Kidney glomerular epithelial cell (primary cell): ENCODE data around the gene USP6.
"Not testable (repeated sequence)": the region's sequence is repeated elsewhere in the genome, so short reads cannot be mapped to it uniquely, and the experiment has no call there.

Experiments
- DNase-seq: peaks from one replicate; lab custom pipeline; 2025; lab: John Stamatoyannopoulos, UW

Gene USP6

GRCh38 chr17:5194346-5194745, 78.5 kb downstream of the USP6 start:
- no peak for DNase-seq

GRCh38 chr17:5198472-5198871, 82.6 kb downstream of the USP6 start:
- no peak for DNase-seq

GRCh38 chr17:5200360-5200759, 84.5 kb downstream of the USP6 start:
- no peak for DNase-seq

- DNase-seq, result no peak
Observed at GRCh38 chr17:5201011-5201410, 85.2 kb downstream of the USP6 start.

GRCh38 chr17:5203178-5203907, 87.5 kb downstream of the USP6 start:
- no peak for DNase-seq

- DNase-seq, result no peak
Observed at GRCh38 chr17:5203908-5204294, 88.1 kb downstream of the USP6 start.

- no peak for DNase-seq
Observed at GRCh38 chr17:5209396-5209795, 93.6 kb downstream of the USP6 start.

- DNase-seq, result no peak
Observed at GRCh38 chr17:5210091-5210490, 94.3 kb downstream of the USP6 start.

- DNase-seq, result no peak
Observed at GRCh38 chr17:5210614-5211252, 94.9 kb downstream of the USP6 start.

GRCh38 chr17:5211458-5211857, 95.6 kb downstream of the USP6 start:
- DNase-seq, result no peak

- DNase-seq, result not testable (repeated sequence)
Observed at GRCh38 chr17:5217562-5217961, 101.7 kb downstream of the USP6 start.

GRCh38 chr17:5219536-5219935, 103.7 kb downstream of the USP6 start:
- no peak for DNase-seq

- DNase-seq, result no peak
Observed at GRCh38 chr17:5220074-5220473, 104.2 kb downstream of the USP6 start.

- DNase-seq, result not testable (repeated sequence)
Observed at GRCh38 chr17:5221912-5222311, 106.1 kb downstream of the USP6 start.
